GM21390 (cell line): Measurements from ENCODE around the gene NR1H2.

ENCODE experiments used
- ATAC-seq: cut with Tn5 transposase; IDR thresholded peaks from one replicate; pipeline ENCODE4 v1.9.1; 2021; ENCODE audit not compliant: unreplicated experiment

Gene NR1H2

DNA sequence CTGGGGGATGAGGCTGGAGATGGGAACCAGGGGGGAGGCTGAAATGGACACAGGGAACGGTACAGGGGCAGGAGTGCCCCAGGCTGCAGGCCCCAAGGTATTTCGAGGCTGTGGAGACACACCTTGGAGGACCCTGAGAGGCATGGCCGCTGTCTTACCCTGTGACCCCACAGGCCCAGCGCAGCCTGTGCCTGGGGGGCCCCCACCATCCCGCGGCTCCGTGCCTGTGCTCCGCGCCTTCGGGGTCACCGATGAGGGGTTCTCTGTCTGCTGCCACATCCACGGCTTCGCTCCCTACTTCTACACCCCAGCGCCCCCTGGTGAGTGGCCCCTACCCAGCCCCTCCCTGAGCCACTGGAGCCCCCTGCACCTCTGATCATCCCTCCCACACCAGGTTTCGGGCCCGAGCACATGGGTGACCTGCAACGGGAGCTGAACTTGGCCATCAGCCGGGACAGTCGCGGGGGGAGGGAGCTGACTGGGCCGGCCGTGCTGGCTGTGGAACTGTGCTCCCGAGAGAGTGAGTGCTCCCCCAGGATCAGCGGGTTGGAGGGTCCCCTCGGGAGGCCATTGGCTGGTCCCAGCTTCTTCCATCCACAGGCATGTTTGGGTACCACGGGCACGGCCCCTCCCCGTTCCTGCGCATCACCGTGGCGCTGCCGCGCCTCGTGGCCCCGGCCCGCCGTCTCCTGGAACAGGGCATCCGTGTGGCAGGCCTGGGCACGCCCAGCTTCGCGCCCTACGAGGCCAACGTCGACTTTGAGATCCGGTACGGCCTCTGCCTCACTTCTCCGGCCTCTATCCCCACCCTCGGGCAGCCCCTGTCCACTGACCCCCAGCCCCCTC, 25.6 kb downstream of the NR1H2 start:
- ATAC-seq = no peak

DNA sequence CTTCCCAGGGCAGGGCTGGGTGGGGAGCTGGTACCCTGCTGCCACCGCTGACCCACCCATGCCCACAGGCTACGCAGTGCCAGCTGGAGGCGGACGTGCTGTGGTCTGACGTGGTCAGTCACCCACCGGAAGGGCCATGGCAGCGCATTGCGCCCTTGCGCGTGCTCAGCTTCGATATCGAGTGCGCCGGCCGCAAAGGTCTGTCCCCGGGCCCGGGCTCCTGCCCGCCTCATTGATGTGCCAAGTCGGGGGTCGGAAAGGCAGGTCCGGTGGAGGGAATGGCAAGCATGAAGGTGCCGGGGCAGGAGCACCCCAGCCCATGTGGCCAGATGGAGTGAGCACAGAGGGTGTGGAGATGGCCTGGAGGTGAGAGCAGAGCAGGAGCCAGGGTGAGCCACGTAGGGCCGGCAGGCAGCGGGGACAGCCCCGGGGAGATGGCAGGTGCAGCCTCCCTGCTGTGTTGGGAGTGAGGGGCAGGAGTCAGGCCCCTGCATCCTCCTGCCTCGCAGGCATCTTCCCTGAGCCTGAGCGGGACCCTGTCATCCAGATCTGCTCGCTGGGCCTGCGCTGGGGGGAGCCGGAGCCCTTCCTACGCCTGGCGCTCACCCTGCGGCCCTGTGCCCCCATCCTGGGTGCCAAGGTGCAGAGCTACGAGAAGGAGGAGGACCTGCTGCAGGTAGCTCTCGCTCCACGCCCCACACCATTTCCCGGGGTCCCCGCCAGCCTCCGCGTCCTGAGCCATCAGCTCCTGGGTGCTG, 26.5 kb downstream of the NR1H2 start:
- no peak for ATAC-seq

DNA sequence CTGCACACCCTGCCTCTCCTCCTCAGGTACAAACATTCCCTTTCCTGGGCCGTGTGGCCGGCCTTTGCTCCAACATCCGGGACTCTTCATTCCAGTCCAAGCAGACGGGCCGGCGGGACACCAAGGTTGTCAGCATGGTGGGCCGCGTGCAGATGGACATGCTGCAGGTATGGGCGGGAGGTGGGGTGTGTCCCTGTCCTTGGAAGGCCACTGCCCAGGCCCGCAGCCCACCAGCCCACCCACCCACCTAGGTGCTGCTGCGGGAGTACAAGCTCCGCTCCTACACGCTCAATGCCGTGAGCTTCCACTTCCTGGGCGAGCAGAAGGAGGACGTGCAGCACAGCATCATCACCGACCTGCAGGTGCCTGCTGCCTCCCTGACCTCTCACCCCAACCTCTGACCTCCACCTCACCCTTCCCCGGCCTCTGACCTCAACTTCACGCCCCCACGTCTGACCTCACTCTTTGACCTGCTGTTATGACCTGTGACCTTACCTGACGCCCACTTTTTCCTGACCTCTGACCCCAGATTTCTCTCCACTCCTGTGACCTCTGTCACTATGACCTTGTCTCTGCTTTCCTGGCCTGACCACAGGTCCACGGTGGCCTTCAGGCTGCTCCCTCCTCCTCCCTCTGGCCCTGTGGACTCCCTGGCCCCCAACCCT, 30.0 kb downstream of the NR1H2 start:
- no peak for ATAC-seq

DNA sequence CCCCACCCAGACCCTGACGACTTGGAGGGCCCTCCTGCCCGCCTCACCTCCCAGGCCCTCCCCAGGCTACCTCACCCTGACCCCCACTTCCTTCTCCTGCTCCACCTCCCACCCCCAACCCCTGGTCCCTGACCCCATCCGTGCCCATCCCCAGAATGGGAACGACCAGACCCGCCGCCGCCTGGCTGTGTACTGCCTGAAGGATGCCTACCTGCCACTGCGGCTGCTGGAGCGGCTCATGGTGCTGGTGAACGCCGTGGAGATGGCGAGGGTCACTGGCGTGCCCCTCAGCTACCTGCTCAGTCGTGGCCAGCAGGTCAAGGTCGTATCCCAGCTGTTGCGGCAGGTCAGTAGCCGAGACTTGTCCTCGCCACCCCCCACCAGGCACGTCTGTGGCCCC, 30.6 kb downstream of the NR1H2 start:
- ATAC-seq = no peak

DNA sequence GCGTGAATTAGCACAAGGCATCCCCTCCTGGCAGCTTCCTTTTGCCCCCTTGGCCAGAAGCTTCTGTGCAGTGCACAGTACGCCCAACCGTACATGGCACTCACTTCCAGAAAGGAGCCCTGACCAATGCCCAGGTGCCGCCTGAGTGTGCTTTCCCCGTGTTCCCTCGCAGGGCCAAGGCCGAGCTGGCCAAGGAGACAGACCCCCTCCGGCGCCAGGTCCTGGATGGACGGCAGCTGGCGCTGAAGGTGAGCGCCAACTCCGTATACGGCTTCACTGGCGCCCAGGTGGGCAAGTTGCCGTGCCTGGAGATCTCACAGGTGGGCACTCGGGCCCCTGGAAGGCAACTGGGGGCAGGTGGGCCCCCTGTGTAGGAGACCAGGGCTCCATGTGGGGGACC, 33.1 kb downstream of the NR1H2 start:
- ATAC-seq = no peak

DNA sequence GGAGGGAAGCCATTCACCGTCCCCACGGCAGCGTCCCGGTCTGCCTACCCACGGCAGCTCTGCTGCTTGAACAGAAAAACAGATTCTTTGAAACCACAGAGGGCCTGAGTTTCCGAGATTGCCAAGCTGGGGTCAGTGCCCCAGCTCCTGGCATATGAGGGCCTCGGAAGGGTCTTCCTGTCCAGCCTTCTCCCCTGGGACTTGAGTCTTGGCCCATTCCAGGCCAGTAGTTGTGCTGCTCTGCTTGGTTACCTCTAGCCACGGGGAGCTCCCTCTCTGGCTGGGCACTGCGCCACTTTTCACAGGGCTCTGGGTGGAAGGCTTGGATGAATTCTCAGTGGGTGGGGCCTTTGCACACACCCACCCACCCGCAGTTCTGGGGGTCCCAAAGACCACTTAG, 33.9 kb downstream of the NR1H2 start:
- ATAC-seq = no peak

DNA sequence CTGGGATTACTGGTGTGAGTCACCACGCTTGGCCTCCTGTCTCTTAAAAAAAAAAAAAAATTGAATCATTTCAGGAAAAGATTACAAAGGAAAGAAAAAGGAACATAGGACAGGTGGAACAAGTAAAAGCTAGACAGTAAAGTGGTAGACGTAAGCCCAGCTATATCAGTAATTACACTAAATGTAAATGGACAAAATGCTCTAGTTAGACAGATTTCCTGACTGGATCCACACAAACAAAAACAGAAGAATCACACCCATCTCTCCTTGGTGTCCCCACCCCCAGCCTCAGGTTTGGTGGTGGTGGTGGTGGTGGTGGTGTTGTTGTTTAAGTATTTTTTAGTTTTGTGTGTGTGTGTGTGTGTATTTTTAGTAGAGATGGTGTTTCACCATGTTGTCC, 36.2 kb downstream of the NR1H2 start:
- no peak for ATAC-seq

DNA sequence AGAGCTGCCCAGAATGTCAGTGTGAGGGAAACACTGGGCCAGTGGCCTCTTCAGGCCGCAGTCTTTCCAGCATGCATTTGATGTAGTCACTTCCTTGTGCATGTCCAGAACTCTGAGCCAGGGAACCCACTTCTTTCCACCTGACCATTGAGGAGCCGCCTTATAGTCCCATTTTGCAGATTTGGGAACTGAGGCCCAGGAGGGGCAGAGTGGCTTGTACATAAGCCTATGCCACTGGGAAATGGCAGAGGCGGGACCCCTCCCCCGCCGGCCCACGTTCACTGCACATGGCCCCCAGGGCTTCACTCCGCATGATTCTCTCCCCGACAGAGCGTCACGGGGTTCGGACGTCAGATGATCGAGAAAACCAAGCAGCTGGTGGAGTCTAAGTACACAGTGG, 36.8 kb downstream of the NR1H2 start:
- no peak for ATAC-seq

DNA sequence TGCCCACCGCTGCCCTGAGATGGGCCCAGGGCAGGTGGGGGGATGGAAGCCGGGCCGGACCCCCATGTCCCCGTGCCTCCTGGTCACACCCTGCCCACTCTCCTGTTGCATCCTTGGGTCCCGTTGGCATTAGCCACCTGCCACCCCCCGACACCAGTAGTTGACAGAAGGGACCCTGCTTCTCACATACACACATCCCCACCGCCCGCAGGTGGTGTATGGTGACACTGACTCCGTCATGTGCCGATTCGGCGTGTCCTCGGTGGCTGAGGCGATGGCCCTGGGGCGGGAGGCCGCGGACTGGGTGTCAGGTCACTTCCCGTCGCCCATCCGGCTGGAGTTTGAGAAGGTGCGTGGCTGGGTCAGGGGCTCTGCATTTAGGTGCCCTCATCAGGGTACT, 37.3 kb downstream of the NR1H2 start:
- ATAC-seq = no peak

DNA sequence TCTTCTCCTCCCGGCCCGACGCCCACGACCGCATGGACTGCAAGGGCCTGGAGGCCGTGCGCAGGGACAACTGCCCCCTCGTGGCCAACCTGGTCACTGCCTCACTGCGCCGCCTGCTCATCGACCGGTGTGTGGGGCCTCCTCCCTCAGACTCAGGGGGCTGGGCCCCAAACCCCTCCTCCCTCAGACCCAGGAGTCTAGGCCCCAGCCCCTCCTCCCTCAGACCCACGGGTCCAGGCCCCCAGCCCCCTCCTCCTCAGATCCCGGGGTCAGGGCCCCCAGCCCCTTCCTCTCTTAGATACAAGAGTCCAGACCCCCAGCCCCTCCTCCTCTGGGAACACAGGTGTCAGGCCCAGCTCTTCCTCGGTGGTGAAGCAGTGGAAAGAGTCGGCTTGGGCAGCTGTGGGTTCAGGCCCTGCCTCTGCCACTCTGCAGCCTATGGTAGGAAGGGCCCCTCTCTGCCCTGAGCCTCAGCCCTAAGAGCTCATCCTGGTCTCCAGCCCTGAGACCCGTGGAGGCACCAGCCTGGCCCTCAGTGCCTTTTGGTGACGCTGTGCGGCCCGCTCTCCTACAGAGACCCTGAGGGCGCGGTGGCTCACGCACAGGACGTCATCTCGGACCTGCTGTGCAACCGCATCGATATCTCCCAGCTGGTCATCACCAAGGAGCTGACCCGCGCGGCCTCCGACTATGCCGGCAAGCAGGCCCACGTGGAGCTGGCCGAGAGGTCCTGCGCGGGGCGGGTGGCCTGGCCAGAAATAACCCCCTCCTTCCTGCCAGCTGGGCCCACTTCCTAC, 38.8 kb downstream of the NR1H2 start:
- no peak for ATAC-seq

DNA sequence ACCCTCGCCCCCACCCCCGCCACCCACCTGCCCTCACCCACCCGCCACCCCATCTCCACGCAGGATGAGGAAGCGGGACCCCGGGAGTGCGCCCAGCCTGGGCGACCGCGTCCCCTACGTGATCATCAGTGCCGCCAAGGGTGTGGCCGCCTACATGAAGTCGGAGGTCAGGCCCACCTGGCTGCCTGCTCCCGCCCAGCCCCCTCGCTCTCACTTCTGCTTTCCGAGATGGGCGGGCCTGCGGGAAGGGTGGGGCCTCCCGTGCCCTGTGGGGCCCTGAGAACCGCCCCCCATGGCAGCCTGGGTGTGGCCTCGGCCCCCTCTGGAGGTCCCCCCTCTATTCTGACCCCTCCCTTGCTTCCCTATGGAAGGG, 39.4 kb downstream of the NR1H2 start:
- peak; percentile 49 for ATAC-seq

DNA sequence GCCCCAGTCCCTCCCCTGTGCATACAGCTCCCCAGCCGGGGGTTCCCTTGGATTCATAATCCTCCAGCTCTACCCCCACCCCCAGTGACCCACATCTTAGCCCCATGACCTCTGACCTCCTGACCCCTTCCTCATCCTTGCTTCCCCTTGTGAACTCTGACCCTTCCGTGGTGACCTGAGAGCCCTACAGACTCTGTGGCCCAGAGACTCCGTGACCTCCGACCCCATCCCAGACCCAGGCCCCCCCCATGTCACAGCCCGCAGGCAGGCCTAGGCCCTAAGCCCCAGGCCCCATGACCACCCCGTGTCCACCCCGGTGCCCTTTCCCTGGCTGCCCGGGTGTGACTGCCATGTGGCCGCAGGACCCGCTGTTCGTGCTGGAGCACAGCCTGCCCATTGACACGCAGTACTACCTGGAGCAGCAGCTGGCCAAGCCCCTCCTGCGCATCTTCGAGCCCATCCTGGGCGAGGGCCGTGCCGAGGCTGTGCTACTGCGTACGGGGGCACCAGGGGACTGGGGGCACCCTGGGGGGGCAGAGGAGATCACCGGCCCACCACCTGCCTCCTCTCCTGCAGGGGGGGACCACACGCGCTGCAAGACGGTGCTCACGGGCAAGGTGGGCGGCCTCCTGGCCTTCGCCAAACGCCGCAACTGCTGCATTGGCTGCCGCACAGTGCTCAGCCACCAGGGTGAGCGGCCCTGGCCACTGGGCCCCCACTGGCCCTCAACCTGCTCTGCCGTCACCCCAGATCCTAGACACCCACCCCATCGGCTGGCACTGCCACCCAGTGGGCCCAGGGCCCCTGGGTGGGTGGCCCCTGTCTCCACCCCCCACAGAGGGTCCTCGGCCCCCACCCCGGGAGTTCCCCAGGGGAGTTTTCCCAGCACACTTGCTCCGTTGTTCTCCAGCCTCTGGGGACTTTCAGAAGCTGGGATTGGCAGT, 40.0 kb downstream of the NR1H2 start:
- ATAC-seq = no peak

DNA sequence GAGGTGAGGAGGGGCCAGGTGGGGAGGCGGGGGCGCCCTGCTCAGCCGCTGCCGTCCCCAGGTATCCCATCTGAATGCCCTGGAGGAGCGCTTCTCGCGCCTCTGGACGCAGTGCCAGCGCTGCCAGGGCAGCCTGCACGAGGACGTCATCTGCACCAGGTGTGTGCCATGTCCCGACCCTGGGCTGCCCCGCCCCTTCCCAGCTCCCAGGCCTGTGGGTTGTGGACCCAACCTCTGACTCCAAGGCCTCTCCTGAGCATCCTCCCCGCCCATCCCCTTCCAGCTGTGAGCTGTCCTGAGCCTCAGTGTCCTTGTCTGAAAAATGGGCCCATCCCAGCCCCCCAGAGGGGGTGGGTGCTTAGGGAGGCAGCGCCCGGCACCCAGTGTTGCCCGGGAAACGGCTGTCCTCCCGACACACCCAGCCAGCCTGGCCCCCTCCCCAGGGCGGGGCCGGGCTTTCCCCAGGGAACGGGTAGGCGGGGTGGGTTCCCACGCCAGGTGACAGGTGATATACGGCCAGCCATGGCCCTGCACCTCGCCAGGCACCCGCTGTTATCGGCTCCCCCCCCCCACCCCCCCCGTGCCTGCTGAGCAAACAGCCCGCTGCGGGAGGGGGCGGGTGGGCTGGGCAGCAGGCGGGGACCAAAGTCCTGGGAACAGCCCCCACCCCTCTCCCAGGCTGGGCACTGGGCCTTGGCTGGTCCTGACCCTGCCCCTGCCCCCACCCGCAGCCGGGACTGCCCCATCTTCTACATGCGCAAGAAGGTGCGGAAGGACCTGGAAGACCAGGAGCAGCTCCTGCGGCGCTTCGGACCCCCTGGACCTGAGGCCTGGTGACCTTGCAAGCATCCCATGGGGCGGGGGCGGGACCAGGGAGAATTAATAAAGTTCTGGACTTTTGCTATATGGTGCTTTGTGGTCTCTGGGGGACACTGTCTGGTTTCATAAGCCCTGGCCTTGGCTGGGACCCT, 41.1 kb downstream of the NR1H2 start:
- ATAC-seq = no peak

DNA sequence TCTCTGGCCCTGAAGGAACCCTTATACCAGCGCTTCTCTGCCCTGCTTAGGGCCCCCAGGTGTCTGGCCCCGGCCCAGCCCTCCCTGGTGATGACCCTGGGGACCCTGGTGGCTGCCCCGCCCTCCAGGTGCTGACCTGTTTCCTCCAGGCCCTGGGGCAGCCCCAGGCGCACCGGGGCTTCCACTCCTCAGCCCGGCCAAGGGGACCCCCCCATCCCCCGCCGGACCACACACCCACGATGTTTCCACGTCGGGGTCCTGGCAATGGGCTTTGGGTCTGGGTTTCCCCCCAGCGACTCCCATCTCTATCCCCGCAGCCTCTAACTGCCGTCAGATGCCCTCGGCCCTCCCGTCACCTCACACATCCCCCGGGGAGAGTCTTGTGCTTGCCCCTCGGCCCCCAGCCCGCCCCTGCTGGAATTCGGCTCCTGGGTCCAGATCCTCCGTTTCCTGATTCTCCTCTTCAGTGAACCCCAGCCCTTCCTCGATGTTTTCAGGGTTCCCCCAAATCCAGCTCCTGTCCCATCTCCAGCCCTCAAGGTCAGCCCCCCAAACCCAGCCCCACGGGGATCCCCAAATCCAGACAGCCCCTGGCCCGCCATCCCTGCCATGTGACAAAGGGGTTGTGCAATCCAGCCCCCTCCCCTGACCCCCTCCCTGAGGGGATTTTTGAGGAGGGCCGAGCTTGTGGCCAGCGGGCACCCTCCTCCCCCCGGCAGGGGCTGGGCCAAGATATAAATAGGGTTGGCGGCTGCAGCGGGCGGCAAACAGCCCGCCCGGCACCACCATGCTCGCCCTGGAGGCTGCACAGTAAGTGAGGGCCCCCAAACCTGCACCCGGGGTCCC, 42.1 kb downstream of the NR1H2 start, which contains the start of gene SPIB:
Gene SPIB (plus strand): TSS at position 763 of the 846 bp plus-strand sequence. CDS start 25 bp downstream, at position 788.
- no peak for ATAC-seq

DNA sequence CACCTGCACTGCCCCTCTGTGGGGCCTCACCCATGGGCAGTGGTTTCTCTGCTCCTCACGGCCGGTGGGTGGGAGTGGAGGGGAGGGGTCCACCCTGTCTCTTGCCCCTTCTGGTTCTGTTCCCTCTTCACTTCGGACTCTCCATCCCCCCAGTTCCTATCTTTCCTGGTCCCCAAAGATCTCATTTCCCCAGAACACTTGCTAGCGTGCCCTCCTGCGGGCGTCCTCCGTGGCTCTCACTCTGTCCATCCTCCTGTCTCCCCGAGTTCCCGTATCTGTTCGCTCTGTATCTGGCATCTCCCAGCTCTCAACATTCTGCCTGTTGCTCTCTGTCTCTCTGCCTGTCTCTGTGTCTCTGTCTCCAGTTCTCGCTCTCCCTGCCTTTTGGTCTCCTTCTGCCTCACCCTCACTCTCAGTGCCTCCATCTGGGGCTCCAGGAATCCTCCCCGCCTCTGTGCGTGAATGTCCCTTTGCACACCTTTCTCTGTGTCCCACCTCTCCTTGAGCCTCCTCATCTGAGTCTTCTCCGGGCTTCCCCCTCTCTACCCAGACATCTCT, 42.8 kb downstream of the NR1H2 start:
- ATAC-seq = no peak

DNA sequence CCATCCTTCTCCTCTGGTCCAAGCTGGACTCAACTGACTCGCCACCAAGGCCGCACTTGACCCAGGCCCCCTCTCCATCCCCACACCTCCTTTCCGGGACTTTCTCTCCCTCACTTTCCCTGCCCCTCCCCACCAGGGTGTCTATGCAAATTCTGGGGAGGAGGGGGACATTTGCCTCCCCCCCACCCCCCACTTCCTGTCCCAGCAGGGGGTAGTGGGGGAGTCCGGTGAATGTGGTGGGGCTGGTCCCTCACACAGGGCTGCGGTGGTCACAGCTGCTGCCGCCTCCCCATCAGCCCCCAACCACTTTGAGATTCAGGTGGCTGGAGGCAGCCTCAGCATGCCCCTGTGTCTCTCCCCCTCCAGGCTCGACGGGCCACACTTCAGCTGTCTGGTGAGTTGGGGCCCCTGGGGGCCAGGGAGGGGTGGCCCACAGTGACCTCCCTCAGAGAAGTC, 43.4 kb downstream of the NR1H2 start:
- ATAC-seq = no peak

DNA sequence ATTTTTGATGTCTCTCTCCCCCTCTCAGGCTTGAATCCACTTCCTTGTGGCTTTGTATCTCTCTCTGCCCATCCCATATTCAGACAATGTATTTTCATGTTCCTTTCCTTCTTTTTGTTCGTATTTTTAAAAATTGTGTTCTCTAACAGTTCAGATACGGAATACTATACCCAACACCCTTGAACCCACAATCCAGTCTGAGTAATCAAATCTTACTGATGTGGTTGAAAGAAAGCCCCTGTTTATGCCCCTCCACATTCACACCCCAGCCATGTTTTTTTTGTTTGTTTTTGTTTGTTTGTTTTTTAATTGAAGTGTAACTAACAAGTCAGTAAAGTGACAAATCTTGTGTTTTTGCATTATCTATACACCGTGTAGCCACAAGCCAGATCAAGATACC, 43.9 kb downstream of the NR1H2 start:
- no peak for ATAC-seq
